GM13977 (cell line): ENCODE results near the gene TRMO.

Source experiments
- DNase-seq: peaks from one replicate; pipeline ENCODE4 v3.0.0; 2012; ENCODE audit warnings: low spot score
- CTCF ChIP-seq: IDR thresholded peaks from 2 replicates; pipeline ENCODE4 v1.5.1; 2012; ENCODE audit warnings: mild to moderate bottlenecking, control low read depth; ENCODE audit not compliant: insufficient read depth; ENCODE audit errors: extremely low read depth, missing control alignments
- in situ Hi-C: fragments of 300-500 bp; cut with MboI; formaldehyde crosslinking; loops from one replicate; pipeline ENCODE4 v1.12.0; 2022; ENCODE audit warnings: low sequenced_read_pairs, low pct_unique_long_range_greater_than_20kb, mixed read lengths, inconsistent platforms; ENCODE audit not compliant: unreplicated experiment

TRMO gene

GRCh38 chr9:97876061-97876460, 46.2 kb downstream of the TRMO start:
- TF ChIP-seq CTCF = no peak
- in situ Hi-C loops = no loop called here
- no peak for DNase-seq

DNA sequence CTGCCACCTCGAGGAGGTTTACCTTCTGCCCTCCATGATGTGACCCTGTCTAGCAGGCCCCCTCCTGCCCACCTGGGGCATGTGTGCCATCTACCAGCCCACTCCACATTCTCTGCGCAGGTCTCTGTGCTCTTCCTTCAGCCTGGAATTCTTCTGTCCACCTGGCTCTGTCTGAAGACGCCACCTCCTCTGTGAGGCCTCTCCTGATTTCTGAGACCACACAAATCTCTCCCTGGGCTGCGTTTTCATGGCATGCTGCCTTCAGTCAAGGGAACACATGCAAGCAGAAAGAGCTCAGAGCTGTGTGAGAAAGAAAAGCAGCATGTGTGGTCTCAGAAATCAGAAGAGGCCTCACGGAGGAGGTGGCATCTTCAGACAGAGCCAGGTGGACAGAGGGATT, 47.2 kb downstream of the TRMO start:
- in situ Hi-C loops = no loop called here
- no peak for TF ChIP-seq CTCF
- no peak for DNase-seq

DNA sequence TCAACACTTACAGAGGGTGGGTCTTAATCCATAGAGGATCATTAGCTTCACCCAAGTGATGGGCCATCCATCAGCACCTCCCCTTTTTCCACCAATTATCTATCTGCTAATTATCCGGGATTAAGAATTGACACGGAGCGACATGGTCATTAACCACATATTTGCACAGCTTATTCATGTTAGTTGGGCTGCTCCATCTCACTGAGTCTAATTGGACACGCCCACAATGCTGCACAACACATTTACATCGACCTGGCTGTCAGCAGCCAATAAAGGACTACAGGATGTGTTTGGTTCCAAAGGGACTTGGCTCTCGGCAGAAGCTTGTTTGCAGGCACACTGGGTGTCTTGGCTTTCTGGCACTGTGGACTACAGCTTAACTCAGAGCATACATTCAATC, 47.7 kb downstream of the TRMO start:
- DNase-seq = no peak
- TF ChIP-seq CTCF = no peak
- in situ Hi-C loops = no loop called here

DNA sequence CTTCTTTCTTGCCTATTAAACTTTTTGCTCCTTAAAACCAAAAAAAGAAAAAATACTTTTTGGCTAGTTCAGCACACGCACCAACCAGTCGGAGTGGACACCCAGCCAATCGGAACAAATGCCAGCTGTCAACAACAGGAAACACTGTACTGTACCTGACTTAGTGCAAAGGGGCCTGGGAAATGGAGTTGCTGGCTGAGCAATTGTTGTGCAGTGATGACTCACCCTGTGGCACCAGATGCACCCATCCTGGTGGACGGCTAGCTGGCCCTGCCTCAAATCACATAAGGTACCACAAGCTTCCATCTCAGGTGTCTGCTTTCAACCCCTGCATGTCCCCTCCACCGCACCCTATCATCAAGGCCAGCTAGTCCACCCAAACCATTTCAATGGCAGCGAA, 48.4 kb downstream of the TRMO start:
- in situ Hi-C loops = no loop called here
- no peak for DNase-seq
- no peak for TF ChIP-seq CTCF

- in situ Hi-C loops = no loop called here
- DNase-seq = no peak
- no peak for TF ChIP-seq CTCF
Measured at GRCh38 chr9:97873425-97873824, 48.9 kb downstream of the TRMO start.

DNA sequence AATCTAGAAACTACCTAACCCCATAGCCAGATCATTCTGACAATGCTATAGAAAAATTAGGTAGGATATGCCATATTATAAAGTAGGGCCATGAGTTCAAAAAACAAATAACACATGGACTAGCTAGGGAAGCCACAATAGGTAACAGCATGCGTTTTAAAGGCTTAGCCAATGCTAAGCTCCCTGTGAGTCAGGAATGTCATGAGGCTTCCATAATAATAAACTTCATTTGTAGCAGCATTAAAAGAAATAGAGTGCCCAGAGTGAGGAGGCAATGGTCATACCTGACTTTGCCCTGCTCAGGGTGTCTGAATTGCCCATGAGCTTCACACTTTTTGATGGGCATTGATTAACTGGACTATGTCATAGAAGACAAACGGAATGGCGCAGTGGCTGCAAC, 53.4 kb downstream of the TRMO start:
- DNase-seq = no peak
- in situ Hi-C loops = no loop called here
- TF ChIP-seq CTCF = no peak

GRCh38 chr9:97866848-97867247, 55.5 kb downstream of the TRMO start:
- TF ChIP-seq CTCF = no peak
- no peak for DNase-seq
- in situ Hi-C loops = no loop called here
